ENCODE results near the gene YTHDC1. TPM values are rescaled to one million over a fixed set of nuclear protein-coding genes. Genes with fewer than 3 reads are reported as not detected.
A peak's percentile ranks its signal among the peaks of the same experiment; 100 is the strongest.

The YTHDC1 gene
- total RNA-seq, 6 experiments from 2014 or later: 41.3 to 51.8 (median 50.1) TPM

GRCh38 chr4:68346461-68346860, 3.4 kb downstream of the YTHDC1 start:
- TF ChIP-seq CTCF (IDR thresholded peaks at IDR 0.05): no peak
- Mint-ChIP-seq H3K27ac (no peak overlapping the region), H3K36me3 (ENCODE audit: low read depth) (peaks cover 23% of the 10 kb centered on the region), H3K4me1 (ENCODE audit: low read depth) (peaks cover 47% of the 10 kb centered on the region), H3K9me3 (no peaks in the 10 kb centered on the region), H3K4me3 (peak overlapping the region; percentile 94), H3K27me3 (ENCODE audit: insufficient read depth) (no peaks in the 10 kb centered on the region; the same call in 1 of the 2 replicates)
- DNase-seq: peak; percentile 6

GRCh38 chr4:68344785-68345184, 5.1 kb downstream of the YTHDC1 start:
- Mint-ChIP-seq H3K9me3 (no peaks in the 10 kb centered on the region), H3K36me3 (ENCODE audit: low read depth) (peaks cover 23% of the 10 kb centered on the region), H3K4me1 (ENCODE audit: low read depth) (peaks cover 52% of the 10 kb centered on the region), H3K4me3 (no peak overlapping the region), H3K27me3 (ENCODE audit: insufficient read depth) (no peaks in the 10 kb centered on the region; the same call in 1 of the 2 replicates), H3K27ac (no peak overlapping the region)
- TF ChIP-seq CTCF (IDR thresholded peaks at IDR 0.05): no peak
- no peak for DNase-seq

GRCh38 chr4:68344049-68344448, 5.8 kb downstream of the YTHDC1 start:
- no peak for TF ChIP-seq CTCF (IDR thresholded peaks at IDR 0.05)
- Mint-ChIP-seq H3K4me1 (ENCODE audit: low read depth) (peaks cover 60% of the 10 kb centered on the region), H3K27ac (peak overlapping the region; percentile 24; the same call in 1 of the 2 replicates), H3K9me3 (no peaks in the 10 kb centered on the region), H3K4me3 (no peak overlapping the region), H3K36me3 (ENCODE audit: low read depth) (peaks cover 19% of the 10 kb centered on the region), H3K27me3 (ENCODE audit: insufficient read depth) (no peaks in the 10 kb centered on the region)
- DNase-seq: no peak

- Mint-ChIP-seq H3K27me3 (ENCODE audit: insufficient read depth) (no peaks in the 10 kb centered on the region), H3K36me3 (ENCODE audit: low read depth) (peaks cover 17% of the 10 kb centered on the region), H3K4me3 (no peak overlapping the region; the same call in 1 of the 2 replicates), H3K9me3 (no peaks in the 10 kb centered on the region), H3K27ac (peak overlapping the region; percentile 86), H3K4me1 (ENCODE audit: low read depth) (peaks cover 52% of the 10 kb centered on the region)
- no peak for TF ChIP-seq CTCF (IDR thresholded peaks at IDR 0.05)
- DNase-seq: peak; percentile 74
These were observed 7.8 kb downstream of the YTHDC1 start for GRCh38 chr4:68342134-68342533.

- Mint-ChIP-seq H3K36me3 (ENCODE audit: low read depth) (peaks cover 15% of the 10 kb centered on the region), H3K4me3 (no peak overlapping the region), H3K9me3 (no peaks in the 10 kb centered on the region), H3K4me1 (ENCODE audit: low read depth) (peaks cover 45% of the 10 kb centered on the region), H3K27ac (no peak overlapping the region), H3K27me3 (ENCODE audit: insufficient read depth) (no peaks in the 10 kb centered on the region)
- TF ChIP-seq CTCF (IDR thresholded peaks at IDR 0.05): no peak
- no peak for DNase-seq
These were observed 11.3 kb downstream of the YTHDC1 start for GRCh38 chr4:68338625-68339024.

- DNase-seq: no peak
- no peak for TF ChIP-seq CTCF (IDR thresholded peaks at IDR 0.05)
- no peaks in the 10 kb centered on the region for H3K9me3 Mint-ChIP-seq
- H3K4me1 Mint-ChIP-seq (ENCODE audit: low read depth): peaks cover 55% of the 10 kb centered on the region
- H3K27ac Mint-ChIP-seq: no peak overlapping the region
- no peak overlapping the region for H3K4me3 Mint-ChIP-seq
- H3K27me3 Mint-ChIP-seq (ENCODE audit: insufficient read depth): no peaks in the 10 kb centered on the region
- peaks cover 18% of the 10 kb centered on the region for H3K36me3 Mint-ChIP-seq (ENCODE audit: low read depth)
These were observed 12.4 kb downstream of the YTHDC1 start for GRCh38 chr4:68337522-68337921.
